COR-L47 (cell line): ENCODE results near the gene TRIM38.
"Not testable (repeated sequence)": the region's sequence is repeated elsewhere in the genome, so short reads cannot be mapped to it uniquely, and the experiment has no call there.

ENCODE experiments used
- DNase-seq: peaks from one replicate; lab custom pipeline; 2025; lab: John Stamatoyannopoulos, UW

Gene TRIM38

DNA sequence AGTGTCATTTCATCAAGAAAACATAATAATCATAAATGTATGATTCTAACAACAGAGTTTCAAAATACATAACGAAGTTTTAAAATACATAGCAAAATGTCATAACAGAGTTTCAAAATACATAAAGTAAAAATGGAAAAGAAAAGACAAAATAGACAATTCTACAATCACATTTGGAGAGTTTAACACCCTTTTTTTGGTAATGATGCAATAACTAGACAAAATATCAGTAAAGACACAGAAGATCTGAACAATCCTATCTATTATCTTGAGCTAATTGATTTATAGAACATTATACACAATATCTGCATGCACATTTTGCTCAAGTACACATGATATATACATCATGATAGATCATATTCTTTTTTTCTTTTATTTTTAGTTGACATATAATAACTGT, 18.7 kb upstream of the TRIM38 start:
- DNase-seq = no peak

GRCh38 chr6:25944688-25945574, 17.7 kb upstream of the TRIM38 start:
- no peak for DNase-seq

DNA sequence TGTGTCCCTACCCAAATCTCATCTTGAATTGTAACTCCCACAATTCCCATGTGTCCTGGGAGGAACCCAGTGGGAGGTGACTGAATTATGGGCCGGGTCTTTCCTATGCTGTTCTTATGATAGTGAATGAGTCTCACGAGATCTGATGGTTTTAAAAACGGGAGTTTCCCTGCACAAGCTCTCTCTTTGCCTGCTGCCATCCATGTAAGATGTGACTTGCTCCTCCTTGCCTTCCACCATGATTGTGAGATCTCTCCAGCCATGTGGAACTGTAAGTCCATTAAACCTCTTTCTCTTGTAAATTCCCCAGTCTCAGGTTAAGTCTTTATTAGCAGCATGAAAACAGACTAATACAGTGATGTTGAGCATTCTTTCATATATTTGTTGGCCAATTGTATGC, 16.9 kb upstream of the TRIM38 start:
- DNase-seq = not testable (repeated sequence)

- no peak for DNase-seq
These were observed 16.0 kb upstream of the TRIM38 start for GRCh38 chr6:25946631-25947030.

GRCh38 chr6:25947492-25947891, 15.1 kb upstream of the TRIM38 start:
- not testable (repeated sequence) for DNase-seq

GRCh38 chr6:25949695-25950094, 12.9 kb upstream of the TRIM38 start:
- no peak for DNase-seq

- no peak for DNase-seq
These were observed 12.3 kb upstream of the TRIM38 start for GRCh38 chr6:25950297-25950696.

DNA sequence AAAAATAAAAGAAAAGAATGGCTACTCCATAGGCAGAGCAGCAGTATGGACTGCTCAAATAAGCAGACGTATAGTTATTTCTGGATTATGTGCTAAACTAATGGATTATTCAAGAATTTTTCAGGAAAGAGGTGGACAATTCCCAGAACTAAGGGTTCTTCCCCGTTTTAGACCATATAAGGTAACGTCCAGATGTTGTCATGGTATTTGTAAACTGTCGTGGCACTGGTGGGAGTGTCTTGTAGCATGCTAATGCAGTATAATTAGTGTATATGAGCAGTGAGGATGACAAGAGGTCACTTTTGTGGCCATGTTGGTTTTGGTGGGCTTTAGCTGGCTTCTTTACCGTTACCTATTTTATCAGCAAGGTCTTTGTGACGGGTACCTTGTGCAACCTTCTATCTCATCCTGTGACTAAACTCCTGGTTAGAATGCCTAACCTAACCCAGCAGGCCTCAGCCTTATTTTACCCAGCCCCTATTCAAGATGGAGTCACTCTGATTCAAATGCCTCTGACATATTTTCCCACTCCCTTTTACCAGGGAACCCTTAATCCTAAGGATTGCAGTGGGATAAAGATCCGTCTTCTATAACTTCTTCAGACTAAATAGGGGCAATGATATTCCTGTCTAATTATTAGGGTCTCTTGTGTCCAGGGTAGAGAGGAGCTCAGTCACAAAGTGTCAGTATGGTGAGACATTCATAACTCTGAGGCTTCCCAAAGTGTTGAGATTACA, 11.1 kb upstream of the TRIM38 start:
- DNase-seq = no peak

- no peak for DNase-seq
These were observed 10.1 kb upstream of the TRIM38 start for GRCh38 chr6:25952535-25952934.

- no peak for DNase-seq
These were observed 8.9 kb upstream of the TRIM38 start for GRCh38 chr6:25953733-25954132.

DNA sequence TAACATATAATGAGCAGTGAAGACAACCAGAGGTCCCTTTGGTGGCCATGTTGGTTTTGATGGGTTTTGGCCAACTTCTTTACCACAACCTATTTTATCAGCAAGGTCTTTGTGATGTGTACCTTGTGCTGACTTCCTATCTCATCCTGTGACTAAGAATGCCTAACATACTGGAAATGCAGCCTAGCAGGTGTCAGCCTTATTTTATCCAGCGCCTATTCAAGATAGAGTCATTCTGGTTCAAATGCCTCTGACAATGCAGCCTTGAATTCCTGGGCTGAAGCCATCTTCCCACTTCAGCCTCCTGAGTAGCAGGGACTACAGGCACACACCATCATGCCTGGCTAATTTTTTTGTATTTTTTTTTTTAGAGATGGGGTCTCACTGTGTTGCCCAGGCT, 7.8 kb upstream of the TRIM38 start:
- no peak for DNase-seq

DNA sequence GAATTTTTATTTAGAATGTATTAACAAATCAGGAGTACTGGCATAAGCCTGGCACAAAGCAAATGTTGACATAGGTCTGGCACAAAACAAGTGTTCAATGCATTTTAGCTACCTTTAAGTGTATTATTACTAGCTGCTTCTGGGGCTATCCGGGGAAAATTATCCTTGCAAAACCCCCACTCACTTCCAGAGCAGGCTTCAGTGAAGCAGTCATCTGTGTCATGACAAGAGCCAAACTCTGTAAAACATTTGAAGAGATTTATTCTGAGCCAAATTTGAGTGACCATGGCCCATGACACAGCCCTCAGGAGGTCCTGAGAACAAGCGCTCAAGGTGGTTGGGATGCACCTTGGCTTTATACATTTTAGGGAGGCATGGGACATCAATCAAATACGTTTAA, 6.4 kb upstream of the TRIM38 start:
- DNase-seq = no peak

DNA sequence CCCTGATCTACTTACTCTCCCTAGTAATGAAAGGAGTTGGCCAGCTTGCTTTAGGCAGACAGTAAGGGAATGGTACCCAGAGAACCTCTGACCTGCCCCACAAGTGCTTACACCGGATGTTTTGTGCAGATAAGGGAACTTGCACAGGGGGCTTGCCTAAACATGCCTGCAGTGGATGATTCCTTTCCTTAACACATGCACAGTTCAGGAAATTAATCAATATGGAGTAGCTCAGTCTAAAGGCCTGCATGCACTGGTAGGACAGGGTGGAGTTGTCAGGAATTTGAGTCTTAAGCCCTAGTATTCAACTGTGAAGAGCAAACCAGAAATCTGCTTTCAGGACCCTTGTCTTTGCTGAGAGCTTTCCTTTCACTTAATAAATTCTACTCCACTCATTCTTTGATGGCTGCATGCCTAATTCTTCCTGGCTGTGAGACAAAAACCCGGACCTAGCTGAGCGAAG, 3.9 kb upstream of the TRIM38 start:
- no peak for DNase-seq

- no peak for DNase-seq
These were observed 2.6 kb upstream of the TRIM38 start for GRCh38 chr6:25959890-25960536.

DNA sequence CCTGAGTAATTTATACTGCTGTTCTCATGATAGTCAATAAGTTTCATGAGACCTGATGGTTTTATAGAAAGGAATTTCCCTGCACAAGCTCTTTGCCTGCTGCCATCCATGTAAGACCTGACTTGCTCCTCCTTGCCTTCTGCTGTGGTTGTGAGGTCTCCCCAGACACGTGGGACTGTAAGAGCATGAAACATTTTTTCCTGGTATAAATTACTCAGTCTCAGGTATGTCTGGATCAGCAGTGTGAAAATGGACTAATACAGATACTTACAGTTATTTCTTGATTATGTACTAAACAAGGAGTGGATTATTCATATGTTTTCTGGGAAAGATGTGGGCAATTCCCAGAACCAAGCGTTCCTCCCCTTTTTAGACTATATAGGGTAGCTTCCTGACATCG, 1.9 kb upstream of the TRIM38 start:
- DNase-seq = no peak

- no peak for DNase-seq
These were observed 918 bp upstream of the TRIM38 start for GRCh38 chr6:25961619-25962148.

- no peak for DNase-seq
These were observed 973 bp downstream of the TRIM38 start for GRCh38 chr6:25963426-25964123.

DNA sequence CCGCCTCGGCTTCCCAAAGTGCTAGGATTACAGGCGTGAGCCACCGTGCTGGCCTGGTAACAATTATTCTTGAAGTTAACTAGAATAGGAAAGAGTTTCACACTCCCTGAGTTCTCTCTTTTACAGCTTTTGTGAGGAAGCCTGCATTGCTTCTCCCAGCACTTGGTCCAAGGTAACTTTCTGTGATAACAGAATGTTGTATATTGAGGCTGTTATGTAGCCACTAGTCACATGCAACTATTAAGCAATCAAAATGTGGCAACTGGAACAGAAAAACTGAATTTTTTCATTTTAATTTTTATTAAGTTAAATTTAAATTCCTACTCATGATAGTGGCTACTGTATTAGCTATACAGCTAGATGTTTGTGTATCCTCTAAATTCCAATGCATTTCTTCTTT, 2.5 kb downstream of the TRIM38 start:
- no peak for DNase-seq

DNA sequence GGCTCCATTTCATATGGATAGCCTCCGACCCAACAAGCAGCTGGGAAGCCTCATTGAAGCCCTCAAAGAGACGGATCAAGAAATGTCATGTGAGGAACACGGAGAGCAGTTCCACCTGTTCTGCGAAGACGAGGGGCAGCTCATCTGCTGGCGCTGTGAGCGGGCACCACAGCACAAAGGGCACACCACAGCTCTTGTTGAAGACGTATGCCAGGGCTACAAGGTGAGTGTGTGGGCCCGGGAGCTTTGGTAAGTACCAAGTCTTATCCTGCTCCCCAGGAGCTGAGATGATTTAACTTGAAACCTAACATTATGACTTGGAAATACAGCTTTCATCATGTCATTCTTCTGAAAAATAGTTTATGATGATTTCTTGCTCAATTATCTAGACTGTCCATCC, 4.1 kb downstream of the TRIM38 start:
- DNase-seq = no peak

GRCh38 chr6:25968769-25969168, 6.2 kb downstream of the TRIM38 start:
- no peak for DNase-seq

DNA sequence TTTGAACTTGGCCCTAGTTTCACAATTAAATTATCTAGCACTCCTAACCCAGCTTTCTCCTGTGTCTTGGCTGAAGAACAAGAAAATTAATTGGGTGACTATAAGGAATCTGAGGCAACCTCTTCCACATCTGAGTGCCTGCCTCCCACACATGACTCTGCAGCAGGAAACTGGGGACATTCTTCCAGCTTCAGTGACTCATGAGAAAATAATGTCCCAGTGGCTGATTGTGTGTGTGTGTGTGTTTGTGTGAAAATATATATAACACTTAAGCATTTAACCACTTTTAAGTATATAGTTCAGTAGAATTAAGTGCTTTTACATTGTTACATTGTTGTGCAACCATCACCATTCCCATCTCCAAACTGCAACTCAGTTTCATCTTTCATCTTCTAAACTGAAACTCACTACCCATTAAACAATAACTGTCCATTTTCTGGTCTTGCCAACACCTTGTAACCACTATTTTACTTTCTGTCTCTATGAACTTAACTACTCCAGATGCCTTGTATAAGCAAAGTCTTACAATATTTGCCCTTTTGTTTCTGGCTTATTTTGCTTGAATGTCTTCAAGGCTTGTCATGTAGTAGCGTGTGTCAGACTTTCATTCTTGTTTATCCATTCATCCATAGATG, 8.7 kb downstream of the TRIM38 start:
- no peak for DNase-seq
